NB4 (cell line): ENCODE results near the gene MAN1A2.
A peak's percentile ranks its signal among the peaks of the same experiment; 100 is the strongest.

Source experiments
- DNase-seq: peaks from one replicate; pipeline ENCODE4 v3.0.0; 2010; ENCODE audit warnings: low read depth
- H3K4me3 ChIP-seq: one replicate; pipeline ENCODE4 v1.5.1; 2011; ENCODE audit warnings: mild to moderate bottlenecking, low read depth, low read length, moderate library complexity
- MYC ChIP-seq: IDR thresholded peaks from 2 replicates; pipeline ENCODE4 v1.6.1; 2011; ENCODE audit warnings: low read depth, low read length
- POLR2A ChIP-seq: IDR thresholded peaks from 2 replicates; pipeline ENCODE4 v1.6.1; 2011; ENCODE audit warnings: mild to moderate bottlenecking; ENCODE audit not compliant: insufficient read length; ENCODE audit errors: extremely low read depth
- TF ChIP-seq, protein P1 (sequence below): IDR thresholded peaks from 2 replicates; pipeline ENCODE4 v1.6.1; 2011; ENCODE audit warnings: low read depth, low read length
- TF ChIP-seq, protein P2 (sequence below): IDR thresholded peaks from one replicate; pipeline ENCODE4 v1.5.1; 2012; ENCODE audit warnings: low read depth, low read length

The MAN1A2 gene

DNA sequence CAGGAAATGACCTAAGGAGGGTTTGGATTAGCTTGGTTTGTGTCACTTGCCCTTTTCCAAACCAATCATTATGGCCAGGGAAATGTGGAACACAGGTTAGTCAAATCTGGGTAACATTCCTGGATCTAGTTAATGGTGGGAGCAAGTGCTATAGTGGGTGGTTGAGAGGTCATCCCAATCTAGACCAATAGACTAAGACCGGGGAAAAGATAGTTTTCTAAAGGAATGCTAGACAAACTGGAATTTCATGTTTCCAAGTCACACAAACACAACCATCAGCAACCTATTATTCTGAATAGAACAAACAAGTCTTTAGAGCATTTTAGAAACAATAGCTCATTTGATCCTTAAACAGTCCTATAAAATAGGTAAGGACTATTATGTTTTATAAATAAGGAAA lies 4.3 kb upstream of the MAN1A2 start:
- DNase-seq, result no peak
- no peak overlapping the region for H3K4me3 ChIP-seq
- no peak for TF ChIP-seq POLR2A
- TF ChIP-seq, protein P1, sequence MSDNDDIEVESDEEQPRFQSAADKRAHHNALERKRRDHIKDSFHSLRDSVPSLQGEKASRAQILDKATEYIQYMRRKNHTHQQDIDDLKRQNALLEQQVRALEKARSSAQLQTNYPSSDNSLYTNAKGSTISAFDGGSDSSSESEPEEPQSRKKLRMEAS, result no peak
- TF ChIP-seq, protein P2, sequence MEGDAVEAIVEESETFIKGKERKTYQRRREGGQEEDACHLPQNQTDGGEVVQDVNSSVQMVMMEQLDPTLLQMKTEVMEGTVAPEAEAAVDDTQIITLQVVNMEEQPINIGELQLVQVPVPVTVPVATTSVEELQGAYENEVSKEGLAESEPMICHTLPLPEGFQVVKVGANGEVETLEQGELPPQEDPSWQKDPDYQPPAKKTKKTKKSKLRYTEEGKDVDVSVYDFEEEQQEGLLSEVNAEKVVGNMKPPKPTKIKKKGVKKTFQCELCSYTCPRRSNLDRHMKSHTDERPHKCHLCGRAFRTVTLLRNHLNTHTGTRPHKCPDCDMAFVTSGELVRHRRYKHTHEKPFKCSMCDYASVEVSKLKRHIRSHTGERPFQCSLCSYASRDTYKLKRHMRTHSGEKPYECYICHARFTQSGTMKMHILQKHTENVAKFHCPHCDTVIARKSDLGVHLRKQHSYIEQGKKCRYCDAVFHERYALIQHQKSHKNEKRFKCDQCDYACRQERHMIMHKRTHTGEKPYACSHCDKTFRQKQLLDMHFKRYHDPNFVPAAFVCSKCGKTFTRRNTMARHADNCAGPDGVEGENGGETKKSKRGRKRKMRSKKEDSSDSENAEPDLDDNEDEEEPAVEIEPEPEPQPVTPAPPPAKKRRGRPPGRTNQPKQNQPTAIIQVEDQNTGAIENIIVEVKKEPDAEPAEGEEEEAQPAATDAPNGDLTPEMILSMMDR, result no peak
- no peak for TF ChIP-seq MYC

DNA sequence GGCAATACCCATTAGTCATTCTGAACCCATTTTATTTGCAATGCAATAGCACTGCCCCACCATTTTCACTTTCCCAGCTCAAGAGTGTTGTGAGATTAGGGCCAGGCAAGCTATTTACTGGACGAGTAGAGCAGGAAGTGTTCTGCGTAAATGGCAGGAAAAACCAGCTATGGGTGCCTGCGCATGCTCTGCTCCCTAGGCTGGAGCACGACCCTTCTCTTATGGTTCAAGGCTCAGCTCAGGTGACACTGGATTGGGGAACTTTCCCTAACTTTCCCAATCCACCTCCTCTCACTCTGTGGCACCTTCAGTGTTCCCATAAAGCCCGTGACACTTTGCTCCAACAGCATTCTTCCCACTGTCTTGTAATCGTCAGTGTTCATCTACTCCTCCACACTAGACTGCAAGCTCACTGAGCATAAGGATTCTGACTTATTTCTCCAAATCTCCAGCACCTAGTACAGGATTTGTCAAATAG lies 3.6 kb upstream of the MAN1A2 start:
- H3K4me3 ChIP-seq, result no peak overlapping the region
- TF ChIP-seq, protein P2, result no peak
- no peak for TF ChIP-seq MYC
- TF ChIP-seq, protein P1, result no peak
- TF ChIP-seq POLR2A, result no peak
- DNase-seq, result peak; percentile 13

DNA sequence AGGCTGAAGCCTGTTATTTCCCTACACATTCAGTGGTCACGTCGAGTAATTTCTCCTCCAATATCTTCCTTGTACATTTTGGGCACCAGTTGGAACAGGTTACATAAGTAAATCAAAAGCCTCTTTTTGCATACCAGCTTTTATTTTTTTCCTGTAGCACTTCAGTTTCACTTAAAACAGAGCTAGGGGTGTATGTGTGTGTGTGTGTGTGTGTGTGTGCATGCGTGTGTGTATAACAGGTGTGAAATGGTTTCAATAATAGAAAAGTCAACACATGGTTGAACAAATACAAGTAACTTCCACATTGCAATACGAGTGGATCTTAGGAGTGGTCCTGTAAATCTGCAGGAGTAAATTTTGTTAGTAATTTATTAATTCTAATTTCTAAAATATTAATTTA lies 3.0 kb upstream of the MAN1A2 start:
- H3K4me3 ChIP-seq, result no peak overlapping the region
- DNase-seq, result no peak
- TF ChIP-seq POLR2A, result no peak
- TF ChIP-seq MYC, result no peak
- TF ChIP-seq, protein P1, result no peak
- TF ChIP-seq, protein P2, result no peak

DNA sequence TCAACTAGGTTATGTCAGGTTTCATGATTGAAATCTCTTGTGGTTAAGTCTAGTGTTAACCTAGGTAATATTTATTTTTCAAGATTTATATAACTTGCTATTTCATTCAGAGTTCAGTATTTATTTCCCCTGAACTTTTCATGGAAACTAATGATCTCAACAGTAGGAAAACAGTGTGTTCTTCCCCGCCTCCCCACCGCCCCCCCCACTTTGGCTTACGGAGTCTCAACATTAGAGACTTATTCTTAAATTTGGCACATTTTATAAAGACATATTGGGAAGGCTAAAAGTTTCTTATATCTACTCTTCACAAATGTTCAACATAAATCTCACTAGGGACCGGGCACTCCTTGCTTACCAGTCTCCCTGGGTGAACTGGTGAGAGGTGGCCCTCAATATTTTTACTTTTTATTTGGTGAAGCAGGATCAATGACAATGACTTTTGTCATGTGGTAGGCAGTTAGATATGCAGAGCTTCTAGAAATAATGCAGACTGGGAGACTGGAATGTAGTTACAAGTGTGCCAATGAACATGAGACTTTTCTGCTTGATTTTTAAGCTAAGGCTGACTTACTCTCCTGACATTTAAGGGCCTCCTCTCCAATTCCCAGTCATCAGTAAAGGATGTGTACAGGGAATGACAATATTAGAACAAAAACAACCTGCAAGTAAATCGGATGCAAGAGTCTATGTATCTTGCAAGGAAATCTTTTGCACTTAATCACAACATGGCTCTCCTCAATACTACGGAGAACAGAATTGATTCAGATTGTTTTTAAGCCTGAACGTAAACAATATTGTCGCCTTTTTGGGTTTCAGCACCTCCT lies 1.7 kb upstream of the MAN1A2 start:
- peak overlapping the region; percentile 83 for H3K4me3 ChIP-seq
- TF ChIP-seq, protein P2, result no peak
- TF ChIP-seq POLR2A (no peak), MYC (no peak)
- TF ChIP-seq, protein P1, result no peak
- DNase-seq, result peak; percentile 8

DNA sequence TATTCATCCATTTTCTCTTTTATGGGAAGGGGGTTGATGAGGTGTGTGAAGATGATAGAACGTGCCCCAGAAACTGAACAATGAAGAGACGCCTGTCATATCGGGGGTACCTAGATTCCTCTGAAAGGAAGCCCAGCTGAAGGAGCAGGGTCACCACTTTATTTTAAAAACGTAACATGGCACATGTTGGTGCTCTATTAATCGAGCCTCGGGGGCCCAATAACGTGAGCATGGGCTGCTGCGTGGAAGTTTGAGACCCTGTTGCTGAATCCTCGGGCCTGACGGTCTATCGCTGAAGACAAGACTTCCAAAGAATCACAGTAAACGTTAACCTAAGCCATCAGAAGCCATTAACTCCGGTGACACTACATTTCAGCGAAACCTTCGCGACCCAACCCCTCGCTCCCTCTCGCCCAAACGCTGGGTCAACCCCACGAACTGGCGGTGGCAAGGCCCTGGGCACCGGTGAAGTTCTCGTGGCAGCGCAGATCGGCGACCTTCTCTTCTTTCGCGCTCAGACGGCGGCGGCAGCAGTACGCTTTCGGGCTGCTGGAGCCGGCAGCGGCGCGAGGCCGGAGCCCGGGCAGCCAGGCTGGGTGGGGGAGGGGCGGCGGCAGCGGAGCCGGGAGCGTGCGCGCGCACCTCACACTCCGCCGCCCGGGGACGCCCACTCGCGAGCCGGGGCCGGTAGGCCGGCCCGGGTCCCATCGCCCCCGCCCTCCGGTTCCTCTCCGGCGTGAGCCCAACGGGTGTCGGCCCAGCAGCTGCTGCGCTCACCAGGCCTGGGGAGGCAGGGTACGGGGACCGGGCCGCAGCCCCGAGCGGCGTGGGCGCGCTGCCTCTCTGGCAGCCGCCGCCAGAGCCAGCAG lies 838 bp upstream of the MAN1A2 start:
- TF ChIP-seq POLR2A, result no peak
- TF ChIP-seq, protein P1, result 0 out of 2 replicates have a peak, but pooled peaks have one; percentile 21
- peak overlapping the region; percentile 83 for H3K4me3 ChIP-seq
- DNase-seq, result peak; percentile 80
